ENCODE measurements around the gene MED27.

The MED27 gene

DNA sequence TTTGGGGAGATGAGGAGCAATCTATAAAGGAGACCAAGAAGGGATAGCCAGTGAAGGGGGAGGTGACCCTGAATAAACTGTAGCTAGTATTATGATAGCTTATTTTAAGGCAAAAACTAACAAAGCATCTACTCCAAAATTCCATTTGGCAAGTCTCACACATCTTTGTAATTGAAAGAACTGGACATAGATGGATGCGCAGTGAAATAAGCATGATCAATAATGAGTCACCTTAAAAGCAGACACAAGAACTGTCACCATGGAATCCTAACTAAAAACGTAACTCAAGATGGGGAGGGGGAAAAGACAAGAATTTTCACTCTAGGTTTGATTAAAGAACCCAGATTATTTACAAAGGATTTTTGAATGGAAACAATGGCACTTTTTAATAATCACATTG is 164.5 kb downstream of the MED27 start:
- no peak for DNase-seq

DNA sequence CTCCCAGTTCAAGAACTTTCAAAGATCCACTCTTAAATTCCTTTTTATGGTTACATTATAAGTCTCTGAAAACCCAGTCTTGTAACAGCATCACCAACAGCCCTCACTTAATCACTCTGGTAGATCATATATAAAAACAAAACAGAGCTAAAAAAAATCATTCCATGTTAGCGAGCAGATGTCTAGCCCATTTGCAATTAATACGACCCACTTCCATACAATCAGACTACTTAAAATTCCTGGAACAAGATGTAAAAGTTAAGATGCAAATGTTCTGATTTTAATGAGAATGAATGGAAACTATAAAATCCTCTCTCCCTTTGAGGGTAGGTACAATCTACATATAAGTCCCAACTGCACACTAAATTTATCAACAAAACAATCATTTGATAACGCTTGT is 167.0 kb downstream of the MED27 start:
- no peak for DNase-seq

DNA sequence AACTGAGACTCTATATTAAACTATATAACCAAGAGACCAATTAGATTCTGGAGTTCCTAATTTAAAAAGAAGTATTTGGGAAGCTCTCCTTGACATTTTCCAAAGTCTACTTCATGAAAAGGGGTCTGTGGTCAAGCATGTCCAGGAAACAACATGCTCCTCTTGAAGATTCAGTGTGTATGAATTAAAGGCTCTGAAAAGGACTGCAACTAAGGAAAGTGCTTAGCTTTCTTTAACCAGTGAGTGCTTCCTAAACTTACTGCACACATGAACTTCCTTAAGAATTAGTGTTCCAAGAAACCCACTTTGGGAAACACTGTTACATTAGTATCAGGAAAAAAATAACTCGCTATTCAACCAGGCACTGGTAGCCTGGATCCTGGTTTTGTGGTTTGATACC is 167.6 kb downstream of the MED27 start:
- DNase-seq: no peak

DNA sequence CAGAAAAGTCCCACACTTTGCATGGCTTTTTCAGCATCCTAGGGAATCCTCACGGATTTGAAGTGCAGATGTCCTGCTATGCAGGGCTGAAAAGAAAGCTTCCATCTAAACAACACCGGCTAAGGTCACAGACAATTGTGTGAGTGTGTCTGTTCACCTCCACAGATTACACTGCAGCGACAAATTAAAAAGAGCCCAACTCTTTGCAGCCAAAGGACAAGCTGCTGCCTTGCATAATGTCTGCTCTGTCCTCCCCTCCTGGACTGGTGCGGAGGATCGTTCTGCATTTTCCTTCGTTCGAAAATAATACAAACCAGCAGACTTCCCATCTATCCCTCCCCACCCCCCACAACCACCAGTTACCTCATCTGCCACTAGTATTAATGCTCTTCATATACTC is 169.1 kb downstream of the MED27 start:
- DNase-seq: peak; percentile 7

DNA sequence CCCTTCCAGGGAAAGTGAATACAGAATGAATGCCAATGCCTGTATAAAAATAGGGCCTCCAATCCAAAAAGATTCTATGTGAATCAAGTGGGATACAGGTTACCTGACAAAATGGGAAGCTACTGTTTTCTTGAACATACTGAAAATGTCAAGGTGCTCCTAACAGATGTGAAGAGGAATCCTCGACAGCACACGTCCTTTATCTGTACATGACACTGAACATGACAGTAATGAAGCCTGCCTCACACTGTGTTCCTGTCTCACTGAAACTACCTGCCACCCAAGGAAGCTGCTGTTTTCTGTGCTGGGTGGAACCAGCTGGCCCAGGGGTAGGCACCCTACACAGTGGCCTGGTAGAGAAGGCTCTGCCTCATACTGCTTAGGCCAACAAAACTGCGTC is 174.5 kb downstream of the MED27 start:
- DNase-seq: no peak

DNA sequence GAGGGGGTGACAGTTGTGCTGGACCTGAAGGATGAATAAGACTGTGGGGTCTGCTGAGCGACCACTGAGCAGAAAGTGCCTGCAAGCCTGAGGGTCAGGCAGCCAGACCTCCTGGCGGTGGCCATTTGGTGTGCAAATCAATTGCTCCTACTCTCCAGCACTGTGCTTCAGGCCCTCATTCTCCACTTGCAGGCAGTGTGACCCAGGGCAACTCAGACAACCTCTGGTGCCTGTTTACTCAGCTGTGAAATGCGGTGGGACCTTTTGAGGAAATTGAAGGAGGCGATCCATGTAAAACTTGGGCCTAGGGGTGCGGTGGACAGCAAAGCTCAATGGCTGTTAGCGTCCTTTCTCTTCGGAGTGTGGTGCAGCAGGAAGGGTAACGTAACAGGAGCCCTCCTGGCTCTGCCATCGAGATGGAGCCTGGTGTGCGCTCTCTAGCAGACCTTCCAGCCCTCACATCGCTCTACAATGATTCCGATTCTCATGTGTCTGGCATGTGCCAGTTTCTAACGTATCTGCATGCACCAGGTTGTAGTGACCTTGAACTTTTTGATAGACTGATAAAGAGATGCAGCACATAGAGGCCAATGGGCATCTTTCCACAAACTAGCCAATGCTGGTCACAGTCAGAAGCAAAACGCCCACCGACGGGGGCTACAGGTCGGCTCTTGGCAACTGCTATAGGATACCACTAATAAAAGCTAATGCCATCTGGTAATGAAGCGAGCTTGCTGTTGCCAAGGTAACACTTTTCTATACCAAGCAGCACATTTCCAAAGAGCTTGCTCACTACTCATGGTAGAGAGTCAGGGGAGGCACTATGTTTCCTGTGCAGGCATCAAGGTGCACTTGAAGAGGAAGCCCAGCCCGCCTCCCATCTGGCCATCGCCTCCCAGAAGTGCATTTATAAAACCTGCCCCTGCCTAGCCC is 180.1 kb downstream of the MED27 start:
- no peak for DNase-seq

DNA sequence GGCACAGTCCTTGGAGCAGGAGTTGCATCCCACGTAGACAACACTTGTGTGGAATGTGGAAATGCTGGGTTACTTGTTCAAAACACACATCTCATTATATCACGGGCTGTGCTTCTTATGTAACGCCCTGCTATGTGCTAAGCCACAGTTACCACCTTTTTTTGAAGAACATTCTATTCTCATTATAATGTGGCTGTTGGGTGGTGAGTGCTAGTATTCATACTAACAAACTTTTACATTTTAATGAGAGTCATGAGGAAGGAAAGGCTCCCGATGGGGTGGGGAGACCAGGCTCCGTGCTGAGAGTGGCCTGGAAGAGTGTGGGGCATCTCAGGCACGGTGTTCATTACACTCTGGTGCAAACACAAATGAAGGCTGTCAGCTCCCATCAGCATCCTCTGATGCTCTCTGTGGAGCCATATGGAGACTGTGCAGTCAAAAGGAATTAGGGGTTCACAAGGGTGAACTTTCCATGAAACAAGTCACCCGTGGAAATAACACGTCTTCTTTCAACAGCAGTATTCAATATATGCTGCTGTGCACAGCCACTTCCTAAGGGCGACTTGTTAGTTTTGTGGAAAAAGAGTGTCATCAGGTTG is 186.7 kb downstream of the MED27 start:
- DNase-seq: no peak

DNA sequence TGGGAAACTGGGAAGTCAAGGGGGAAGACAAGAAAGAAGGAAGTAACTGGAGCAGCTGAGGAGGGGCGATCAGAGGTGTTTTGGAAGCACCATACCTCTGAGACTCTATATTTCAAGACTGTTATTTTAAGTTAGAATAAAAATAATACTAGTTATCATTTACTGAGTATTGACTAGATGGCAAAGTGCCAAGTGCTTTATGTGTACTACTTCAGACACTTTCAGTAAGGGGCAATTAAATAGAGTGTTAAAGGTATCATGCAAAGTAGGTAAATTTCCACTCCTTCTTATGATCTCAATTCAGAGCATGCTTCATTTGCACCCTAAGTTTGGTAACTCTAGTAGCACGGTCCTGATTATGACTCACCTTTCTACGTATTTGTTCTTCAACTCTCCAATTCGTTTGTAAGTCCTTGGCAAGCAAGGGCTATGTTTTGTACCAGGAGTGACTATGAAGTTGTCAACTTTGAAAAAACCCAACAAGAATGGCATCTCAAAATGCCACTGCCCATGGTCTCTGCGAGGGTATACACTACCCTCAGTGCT is 187.4 kb downstream of the MED27 start:
- DNase-seq: no peak

DNA sequence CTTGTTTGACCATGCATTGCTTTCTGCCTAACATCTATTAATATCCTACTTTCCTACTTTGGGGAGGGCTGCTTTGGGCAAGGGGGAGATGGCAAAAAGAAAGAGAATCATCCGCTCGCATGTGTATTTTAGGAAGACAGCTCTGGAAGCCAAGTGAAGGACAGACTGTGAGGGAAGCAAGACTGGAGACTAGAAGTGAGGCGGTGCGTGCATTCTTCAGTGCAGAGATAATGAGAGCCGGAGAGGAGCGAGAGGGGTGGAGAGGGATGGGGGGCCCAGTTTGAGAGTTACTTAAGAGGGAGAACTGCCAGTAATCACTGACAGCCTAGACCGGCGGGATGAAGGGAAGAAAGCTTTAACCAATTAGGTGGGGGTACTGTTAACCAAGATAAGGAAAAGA is 188.1 kb downstream of the MED27 start:
- no peak for DNase-seq

DNA sequence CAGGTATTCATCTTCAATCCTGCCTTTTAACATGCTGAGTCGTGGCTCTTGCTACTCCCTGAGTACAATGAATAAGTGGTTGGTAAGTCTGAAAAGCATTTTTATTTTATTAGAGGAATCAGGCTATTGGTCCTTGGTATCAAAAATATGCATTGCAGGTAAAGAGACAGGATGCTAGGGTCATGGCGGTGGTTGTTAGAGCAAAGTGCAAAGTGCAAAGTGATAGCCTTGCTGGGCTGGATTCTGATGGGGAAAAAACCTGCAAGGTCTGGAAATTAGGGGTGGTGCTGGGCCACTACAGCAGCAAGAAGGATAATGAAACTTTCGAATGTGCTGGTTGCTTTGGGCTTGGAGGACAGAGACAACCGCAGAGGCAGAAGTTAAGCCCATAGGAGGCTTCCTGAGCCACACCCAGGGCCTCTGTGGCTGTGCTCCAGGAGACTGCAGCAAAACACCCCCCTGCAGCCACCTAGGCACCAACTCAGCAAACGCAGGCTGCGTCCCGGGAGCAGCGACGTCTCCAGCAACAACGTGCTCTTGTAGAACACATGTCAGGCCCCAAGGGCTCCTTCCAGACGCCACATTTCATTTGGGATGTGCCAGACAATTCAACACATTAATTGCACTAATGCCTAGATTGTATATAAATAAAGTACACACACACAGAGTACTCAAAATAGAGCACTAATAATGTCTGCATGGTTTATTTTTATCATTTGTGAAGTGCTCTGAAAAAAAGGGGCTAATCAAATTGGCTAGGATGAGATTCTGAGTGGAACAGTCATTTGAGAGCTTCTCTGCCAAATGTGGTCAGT is 190.0 kb downstream of the MED27 start:
- no peak for DNase-seq

DNA sequence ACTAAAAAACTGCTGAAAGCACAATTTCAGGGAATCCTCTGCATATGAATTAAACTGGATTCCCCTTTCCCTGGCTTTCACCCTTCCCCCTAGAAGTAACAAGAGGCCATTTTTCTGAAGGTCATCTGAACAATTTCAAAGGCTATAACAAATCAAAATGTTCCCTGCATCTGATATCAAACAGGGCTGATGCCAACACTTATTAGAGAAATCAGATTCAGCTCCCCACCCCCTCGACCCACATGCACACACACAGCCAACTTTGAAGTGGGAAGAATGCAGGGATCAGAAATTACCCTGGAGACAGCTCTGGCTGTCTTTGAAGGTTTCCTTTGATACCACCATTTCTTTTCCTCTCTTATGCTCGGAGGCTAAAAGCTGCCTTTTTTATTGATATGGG is 190.7 kb downstream of the MED27 start:
- DNase-seq: no peak

DNA sequence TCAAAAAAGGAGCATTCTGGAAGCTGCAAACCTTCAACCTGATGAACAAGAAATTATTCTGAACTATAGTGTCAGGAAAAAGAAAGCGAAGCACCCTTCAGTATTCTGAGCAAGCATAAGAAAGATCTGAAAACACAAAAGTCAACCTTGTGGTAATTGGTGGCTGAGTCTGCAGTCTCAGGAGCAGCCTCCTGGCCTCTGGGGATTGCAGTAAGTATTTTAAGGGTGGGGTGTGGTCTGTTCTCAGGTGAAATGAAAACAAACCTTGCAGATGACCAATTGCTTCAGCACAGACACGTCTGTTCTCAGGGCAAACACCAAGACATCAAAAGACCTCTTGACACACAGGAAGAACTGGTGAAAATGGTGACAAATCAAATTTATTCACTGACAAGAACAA is 192.0 kb downstream of the MED27 start:
- no peak for DNase-seq

DNA sequence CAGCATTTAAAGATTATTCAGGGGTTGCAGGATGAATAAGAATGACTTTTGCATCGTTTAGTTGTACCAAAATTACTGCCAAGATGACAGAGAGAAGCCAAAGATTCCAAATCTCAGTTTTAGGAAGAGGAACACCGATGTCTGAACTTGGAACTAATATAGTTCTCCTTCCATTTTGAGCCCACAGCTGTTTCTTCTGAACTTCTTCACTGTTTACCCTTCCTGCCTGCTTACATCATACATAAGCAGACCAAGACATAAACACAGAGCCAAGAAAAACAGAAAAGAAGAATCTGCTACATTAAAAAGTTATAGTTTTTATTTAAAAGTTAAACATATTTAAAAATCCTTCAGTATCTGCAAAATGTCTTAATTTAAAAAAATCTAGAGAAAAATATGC is 192.8 kb downstream of the MED27 start:
- DNase-seq: no peak

DNA sequence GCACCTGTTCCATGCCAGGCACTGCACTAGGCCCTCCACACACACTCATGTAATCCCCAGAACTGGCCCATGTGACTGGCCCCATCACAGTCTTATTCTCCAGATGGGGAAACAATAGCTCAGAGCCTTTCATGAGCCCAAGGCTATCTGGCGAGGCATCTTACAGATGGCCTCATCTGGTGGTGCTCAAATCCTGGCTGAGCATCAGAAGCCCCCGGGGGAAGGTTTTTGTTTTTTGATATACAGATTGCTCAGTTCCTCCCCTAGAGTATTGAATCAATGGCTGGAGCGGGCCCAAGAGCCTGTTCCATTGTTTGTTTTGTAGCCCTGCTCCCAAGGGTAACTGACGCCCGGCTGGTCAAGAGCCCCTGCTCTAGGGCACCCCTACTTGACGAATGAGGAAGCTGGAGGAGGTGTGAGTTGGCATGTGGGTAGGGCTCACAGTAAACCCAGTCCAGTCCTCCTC is 194.5 kb downstream of the MED27 start:
- DNase-seq: no peak

DNA sequence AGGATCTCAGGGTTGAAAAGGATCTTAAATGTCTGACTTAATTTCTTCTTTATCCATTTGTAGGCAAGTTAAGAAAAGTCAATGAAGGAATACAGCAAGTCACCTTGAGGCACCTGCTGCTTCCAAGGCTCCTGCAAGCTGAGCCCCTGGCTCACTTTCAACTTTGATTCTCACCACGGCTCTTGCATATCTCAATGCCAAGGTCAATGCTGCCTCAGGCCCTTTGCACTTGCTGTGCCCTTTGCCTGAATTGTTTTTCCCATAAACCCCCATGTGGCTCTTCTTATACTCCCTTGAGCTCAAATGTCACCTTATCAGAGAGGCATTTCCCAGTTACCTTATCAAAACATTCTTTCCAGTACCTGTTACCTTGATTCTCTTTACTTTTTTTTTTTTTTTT is 195.4 kb downstream of the MED27 start:
- DNase-seq: no peak

DNA sequence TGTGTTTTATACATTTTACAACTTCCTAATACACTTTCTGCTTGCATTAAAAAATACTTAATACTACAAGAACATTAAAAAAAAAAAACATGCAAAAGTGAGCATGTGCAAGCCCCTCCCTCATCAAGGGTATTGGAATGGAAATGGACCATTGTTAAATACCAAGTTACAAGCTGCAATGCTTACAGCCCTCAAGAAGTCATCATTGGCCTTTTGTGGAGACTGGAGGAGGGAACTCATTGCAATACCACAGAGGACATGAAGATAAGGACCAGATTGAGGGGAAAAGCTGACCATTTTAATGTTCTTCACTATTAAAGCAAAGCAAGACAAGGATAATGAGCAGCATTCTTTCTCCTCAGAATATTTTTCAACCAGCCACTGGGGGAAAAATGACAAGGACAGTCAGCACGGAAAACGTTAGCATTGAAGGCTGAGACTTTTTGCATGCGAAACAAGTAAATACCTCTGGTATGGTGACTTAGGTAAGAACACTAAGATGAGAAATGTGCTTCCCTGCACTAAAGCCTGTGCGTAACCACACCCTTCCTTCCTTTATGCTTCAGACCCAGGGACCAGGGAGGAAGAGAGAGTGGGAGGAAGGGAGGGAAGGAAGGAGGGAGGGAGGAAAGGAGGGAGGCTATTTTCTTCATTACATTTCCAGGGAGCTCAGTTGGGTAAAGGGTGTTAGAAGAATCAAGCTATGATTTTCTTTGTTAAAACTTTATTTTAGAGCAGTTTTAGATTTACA is 198.7 kb downstream of the MED27 start:
- no peak for DNase-seq

DNA sequence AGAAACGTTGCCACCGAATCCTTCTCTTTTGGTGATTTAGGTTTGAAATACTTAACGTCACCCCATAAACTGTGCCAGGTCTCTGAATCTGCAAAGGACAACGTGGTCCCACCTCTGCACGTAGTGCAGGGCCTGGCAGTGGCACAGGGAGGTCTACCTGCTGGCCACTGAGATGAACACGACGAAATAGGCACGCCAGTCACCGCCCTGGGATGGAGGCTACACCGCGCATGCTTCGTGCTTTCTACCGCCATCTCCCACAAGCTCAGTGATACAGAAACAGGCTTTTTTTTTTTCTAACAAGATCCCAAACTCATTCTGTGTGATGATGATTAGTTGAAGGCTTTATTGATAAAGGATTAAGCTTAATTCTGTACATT is 199.8 kb downstream of the MED27 start:
- DNase-seq: no peak

DNA sequence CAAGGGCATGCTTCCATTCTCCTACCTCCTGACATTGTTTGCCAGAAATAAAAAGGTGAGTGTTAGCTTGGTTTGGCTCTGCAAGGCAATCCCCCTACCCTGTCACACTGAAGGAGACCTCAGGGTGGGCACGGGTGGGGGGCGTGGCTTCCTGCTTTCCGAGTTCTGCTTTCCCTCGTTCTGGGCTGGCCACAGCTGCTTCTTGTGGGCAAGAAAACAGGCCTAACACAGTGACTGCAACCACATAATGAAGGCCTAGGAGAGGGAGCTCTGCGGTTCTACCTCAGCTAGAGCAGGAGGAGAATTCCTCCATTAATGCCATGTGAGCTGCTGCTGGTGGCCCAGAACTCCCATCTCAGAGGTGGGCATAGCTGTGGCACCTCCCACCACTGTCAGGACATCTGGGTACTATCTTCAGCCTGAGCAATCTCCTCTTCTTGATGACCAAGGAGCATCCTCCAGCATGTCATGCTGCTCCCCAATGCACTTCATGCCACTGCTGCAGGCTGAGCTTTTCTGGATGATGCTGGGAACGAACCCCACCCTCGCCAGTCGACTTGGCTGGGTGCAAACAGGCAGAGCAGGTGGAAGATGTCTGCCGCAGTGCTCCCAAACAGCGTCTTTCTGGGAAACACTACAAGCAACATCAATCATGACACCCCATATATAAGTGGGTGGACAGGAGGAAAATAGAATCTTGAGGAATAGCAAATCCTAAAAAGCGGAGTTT is 200.3 kb downstream of the MED27 start:
- DNase-seq: no peak

DNA sequence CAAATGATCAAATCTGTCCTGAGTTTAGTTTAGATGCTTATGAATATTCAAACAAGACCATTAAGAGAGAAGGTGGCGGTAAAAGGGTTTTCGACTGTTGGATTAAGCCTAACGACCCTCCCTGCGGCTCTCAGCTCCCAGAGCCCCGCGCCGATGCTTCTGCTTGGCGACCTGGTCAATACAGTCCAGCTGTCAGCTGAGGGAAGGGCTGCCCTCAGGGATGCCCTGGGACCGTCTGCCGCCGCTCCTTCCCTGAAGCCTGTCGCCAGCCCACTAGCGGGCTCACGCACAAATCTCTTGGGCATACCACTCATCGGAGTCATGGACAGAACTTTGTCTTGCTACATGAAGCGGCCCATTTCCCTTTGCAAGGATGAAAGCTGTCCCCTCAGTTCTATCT is 203.2 kb downstream of the MED27 start:
- no peak for DNase-seq

DNA sequence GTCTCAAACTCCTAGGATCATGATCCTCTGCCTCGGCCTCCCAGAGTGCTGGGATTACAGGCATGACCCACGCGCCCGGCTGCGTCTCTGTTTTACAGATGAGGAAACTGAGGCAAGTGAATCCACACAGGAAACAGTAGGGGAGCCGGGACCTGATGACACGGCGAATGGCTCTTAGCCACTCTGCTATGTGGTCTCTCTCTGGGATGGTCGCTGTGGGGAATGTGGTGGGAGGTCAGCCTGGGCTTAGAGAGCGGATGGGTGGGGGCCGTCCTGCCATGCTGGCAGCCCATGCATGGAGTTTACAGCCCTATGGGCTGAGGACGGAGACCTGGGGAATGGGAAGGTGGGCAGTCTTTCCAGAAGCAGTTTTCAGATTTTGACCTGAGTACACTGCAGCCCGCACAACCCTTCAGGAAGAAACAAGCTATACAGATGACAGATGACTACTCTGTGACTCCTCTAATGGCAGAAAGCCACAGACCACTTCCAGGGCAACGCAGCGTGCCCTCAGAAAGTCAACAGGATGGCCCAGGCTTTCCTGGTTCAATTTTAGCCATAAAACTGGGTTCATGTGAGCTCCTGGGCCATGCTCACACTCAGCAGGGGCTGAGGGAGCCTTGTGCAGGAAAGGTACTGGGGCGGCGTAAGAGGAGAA is 203.7 kb downstream of the MED27 start:
- DNase-seq: no peak

DNA sequence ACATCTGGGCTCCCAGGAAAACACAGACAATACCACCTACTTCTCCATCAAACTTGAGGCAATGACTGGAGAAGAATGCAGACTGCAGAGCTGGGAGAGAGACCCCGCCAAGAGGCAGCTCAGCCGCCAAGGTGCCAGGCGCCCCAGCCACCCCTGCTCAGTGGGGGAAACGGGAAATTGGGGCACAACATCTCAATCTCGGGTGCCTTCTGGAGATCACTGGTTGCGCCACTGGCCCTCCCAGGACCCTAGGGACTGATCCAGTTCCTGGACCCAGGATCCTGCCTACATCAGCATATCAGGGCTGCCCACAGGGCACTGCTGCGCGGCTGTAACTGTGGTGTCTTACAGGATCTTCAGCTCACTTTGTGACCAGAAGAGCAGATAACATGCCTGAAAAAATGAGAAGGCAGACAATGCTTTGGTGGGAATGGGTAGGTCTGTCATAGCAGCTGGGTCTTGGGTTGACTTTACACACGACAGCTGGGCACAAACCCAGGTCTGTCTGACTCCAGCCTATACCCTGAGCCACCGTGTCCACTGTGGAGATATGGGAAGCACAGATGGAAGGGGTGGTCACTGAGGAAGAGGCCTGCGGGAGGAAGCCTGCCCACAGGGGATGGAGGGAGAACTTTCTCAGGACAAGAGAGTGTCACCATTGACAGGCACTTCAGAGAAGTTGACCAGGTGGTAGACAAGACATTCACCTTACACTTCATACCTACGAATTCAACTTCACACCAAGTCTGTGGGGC is 204.6 kb downstream of the MED27 start:
- DNase-seq: no peak

Data from NCI-H2227 treated with DMSO at 0.1 percent for 48 hours (cell line).